WTC11 (cell line): ENCODE data around the gene NR2F2.

Experiments
- TEAD4 ChIP-seq: sonication (generic); formaldehyde crosslinking; IDR thresholded peaks from 2 replicates; pipeline ENCODE4 v1.8.0; 2022; ENCODE audit warnings: mild to moderate bottlenecking, missing genetic modification reagents
- TF ChIP-seq, protein P1 (sequence below): sonication (generic); formaldehyde crosslinking; IDR thresholded peaks from 2 replicates; pipeline ENCODE4 v1.8.1; 2022; ENCODE audit warnings: mild to moderate bottlenecking, moderate library complexity, missing genetic modification reagents

DNA sequence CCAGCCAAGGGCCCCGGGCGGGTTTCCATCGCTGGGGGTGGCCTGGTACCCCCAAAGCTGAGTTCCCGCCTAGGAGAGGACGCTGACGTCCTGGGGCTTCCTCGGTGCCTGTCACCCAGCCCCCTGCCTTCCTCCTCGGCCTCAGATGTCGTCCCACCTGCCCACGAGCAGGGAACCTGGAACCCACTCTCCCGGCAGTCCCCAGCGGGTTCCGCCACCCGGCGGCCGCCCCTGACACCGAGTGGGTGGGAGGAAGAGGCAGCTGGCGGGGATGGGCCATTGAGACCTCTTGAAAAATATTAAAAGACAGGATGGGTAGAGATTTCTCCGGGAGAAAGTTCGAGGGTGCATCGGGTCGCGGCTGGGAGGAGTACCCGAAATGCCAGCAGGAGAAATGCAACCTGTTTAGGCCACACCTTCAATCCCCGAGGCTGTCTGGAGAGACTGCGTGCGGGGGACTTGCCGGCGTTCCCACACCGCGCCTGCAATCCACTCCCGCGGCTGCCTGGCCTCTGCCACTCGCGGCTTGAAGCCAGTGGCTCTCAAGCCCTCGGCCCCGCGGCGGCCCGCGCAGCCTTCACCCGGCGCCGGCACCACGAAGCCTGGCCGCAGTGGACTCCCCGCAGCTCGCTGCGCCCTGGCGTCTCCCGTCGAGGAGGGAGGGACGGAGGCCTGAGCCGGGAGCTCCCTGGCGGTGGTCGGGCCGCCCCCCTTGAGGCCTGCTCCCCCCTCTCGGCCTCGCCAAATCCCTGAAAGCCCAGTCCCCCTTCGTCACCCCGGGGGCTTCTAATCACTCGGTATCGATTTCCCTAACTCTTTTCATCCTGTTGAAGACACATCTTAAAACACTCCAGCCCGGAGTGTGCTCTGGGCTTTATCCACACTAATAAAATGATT lies 8.6 kb upstream of the NR2F2 start:
- TF ChIP-seq TEAD4 (CRISPR knock-in tag): no peak
- TF ChIP-seq, protein P1, sequence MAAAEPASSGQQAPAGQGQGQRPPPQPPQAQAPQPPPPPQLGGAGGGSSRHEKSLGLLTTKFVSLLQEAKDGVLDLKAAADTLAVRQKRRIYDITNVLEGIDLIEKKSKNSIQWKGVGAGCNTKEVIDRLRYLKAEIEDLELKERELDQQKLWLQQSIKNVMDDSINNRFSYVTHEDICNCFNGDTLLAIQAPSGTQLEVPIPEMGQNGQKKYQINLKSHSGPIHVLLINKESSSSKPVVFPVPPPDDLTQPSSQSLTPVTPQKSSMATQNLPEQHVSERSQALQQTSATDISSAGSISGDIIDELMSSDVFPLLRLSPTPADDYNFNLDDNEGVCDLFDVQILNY (CRISPR knock-in tag): no peak
